LoVo (cell line): ENCODE measurements around the gene TTI1.
"Not testable (repeated sequence)": the region's sequence is repeated elsewhere in the genome, so short reads cannot be mapped to it uniquely, and the experiment has no call there.

Source experiments
- DNase-seq: peaks from one replicate; pipeline ENCODE4 v3.0.0-alpha.2; 2016; ENCODE audit warnings: low spot score

TTI1 gene

DNA sequence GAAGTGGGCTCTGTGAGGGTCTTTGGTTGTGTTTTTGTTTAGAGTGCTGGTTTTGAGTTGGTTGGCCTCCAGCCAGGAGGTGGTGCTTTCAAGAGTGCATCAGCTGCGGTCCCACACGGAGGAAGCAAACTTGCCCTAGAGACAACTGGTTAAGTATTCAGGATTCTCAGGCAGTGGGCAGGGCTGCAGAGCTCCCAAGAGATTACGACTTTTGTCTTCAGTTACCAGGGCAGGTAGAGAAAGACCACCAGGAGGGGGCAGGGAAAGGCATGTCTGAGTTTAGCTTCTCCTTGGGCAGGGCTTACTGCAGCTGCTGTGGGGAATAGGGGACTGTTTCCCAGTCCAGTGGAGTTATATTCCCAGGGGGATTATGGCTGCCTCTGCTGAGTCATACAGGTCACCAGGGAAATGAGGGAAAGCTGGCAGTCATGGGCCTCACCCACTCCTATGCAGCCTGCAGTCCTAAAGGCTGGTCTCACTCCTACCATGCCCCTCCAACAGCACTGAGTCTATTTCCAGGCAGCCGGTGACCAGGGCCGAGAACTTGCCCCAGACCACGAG, 64.3 kb downstream of the TTI1 start:
- DNase-seq = no peak

DNA sequence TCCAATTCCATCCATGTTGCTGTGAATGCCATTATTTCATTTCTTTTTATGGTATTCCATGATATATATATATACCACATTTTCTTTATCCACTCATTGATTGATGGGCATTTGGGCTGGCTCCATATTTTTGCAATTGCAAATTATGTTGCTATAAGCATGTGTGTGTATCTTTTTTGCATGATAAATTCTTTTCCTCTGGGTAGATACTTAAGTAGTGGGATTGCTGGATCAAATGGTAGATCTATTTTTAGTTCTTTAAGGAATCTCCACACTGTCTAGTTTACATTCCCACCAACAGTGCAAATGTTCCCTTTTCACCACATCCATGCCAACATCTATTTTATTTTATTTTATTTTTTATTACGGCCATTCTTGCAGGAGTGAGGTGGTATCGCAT, 69.8 kb downstream of the TTI1 start:
- DNase-seq = not testable (repeated sequence)

DNA sequence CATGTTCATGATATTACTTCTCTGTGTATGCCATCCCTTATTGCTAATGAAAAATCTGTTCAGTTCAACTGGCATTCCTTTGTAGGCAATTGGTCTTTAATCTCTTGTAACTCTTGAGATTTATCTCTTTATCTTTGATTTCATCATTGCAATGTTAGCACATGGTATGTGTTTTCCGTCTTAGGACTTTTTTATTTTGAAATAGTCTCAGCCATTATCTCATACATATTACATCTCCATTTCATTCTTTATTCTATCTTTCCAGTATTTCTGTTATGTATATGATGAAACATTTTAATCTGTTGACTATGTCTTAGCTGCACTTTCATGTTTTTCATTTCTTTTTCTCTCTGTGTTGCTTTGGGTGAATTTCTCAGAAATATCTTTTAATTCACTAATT, 72.2 kb downstream of the TTI1 start:
- DNase-seq = no peak

DNA sequence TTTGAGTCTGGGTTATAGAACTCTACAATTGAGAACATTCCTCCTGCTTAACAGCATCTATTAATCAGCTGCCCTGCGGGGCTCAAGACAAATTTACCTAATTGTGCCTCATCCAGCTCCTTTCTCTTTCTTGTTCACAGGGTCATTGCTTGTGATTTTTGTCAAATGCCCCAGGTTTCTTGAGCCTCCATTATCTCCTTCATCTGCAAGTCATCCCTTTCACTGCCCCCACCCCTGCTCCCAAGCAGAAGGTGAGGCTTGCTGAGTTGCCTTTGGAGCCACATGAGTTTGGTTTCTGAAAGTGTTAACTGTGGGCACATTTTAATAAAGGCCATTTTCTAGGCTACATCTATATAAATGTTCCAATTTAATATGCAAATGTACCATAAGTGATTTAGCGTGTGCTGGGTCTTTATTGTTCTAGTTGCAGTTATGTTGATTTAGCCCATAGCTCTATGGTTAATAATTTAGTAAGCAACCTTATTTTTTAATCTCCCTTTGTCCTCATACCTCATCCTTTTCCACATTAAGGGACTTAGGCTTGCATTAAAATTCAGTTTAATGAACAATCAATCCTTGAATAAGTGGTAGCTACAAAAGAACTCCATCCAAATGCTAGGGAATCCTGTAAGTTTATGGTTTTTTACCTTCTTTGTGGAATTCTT, 74.3 kb downstream of the TTI1 start:
- no peak for DNase-seq

DNA sequence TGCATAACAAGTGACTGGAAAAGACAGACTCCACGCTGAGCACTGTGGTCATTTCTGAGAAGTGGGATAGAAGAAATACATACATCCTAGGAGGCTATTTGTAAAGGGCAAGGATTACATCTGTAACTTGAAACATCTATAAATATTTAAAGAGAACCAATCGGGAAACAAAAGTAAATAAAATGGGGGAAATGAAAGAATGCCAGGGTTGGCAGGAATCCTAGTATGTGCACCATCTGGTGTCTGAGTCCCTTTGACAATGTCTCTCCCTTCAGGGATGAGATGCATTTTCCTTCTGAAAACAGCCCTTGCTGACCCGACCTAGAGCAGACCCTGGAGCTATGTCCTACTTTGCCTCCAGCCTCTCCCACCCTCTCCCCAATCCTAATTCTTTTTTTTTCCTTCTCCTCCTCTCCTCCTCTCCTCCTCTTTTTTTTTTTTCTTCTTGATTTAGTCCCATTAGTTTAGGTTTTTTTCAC, 77.1 kb downstream of the TTI1 start:
- no peak for DNase-seq

DNA sequence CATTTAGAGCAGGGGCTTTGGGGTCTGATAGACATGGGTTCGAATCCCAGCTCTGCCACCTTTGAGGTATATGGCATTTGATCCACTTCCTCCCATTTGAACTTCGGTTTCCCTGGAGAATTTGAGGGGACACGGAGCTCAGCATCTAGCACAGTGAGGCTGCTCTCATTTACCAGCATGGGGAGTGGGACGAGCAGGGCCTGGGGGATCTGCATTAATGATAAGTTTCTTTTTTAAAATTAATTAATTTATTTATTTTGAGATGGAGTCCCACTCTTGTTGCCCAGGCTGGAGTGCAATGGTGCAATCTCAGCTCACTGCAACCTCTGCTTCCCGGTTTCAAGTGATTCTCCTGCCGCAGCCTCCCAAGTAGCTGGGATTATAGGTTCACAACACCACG, 77.7 kb downstream of the TTI1 start:
- no peak for DNase-seq

DNA sequence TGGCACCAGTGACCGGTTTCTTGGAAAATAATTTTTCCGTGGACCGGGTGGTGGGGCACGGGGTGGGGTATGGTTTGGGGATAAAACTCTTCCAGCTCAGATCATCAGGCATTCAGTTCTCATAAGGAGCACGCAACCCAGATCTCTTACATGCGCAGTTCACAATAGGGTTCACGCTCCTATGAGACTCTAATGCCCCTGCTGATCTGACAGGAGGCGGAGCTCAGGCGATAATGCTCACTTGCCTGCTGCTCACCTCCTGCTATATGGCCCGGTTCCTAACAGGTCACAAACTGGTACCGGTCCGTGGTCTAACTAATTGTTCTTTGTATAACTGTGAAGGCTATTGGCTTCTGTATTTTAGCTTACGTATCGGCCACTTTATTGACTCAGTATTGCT, 78.6 kb downstream of the TTI1 start:
- no peak for DNase-seq

DNA sequence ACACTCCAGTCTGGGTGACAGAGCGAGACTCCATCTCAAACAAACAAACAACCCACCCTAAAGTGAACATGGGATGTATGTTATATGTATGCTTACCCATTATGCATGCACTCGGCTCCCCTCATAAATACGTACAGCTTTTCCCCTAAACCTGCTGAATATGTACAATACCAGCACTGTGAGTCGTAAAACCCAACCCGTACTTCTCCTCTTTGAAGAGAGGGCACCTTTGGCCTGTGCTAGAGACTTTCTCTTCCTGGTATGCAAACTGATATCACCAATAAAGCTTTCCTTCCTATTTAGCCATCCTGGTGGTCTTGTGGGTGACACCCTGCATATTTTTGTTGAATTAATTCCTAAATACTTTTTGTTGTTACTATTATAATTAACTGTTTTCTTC, 79.1 kb downstream of the TTI1 start:
- no peak for DNase-seq

DNA sequence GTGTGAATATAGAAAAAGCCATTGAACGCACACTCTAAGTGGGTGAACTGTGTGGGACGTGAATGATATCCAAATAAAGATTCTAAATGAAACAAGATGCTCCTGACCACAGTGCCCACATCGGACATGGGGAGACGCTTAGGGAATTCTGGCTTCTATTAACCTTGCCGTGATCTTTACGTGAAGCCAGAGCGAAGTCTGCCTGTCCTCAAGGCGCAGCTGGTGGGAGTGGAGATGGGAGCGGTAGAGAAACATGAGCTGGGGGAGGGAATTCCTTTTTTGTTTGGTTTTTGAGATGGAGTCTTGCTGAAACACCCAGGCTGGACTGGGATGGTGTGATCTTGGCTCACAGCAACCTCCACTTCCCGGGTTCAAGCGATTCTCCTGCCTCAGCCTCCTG, 84.3 kb downstream of the TTI1 start:
- DNase-seq = no peak

DNA sequence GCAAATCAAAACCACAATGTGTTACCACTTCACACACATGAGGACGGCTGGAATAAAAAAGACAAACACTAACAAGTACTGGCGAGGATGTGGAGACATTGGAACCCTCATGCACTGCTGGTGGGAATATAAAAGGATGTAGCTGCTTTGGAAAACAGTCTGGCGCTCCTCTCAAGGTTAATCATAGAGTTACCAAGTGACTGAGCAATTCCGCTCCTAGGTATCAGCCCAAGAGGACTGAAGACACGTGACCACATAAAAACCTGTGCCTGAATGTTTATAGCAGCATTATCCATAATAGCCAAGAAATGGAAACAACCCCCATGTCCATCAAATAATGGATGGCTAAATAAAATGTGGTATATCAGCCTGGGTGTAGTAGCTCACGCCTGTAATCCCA, 85.3 kb downstream of the TTI1 start:
- no peak for DNase-seq

DNA sequence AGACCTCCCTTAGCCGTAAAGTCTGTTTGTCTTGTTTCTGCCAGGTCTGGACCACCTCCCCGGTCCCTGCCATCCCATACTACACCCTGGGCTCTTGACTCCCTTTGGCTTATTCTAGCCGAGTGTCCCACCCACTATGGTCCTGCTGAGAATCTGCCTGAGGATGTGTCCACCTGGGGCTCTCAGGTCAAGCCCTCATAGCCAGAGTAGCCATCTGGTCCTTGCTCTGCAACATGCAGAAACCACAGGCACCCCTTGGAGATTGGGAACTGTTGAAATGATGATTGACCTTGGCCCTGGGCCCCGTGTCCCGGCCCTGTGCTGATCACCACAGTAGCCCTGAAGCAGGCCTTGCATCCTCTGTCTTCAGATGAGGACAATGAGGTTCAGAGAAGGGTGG, 86.3 kb downstream of the TTI1 start:
- no peak for DNase-seq

DNA sequence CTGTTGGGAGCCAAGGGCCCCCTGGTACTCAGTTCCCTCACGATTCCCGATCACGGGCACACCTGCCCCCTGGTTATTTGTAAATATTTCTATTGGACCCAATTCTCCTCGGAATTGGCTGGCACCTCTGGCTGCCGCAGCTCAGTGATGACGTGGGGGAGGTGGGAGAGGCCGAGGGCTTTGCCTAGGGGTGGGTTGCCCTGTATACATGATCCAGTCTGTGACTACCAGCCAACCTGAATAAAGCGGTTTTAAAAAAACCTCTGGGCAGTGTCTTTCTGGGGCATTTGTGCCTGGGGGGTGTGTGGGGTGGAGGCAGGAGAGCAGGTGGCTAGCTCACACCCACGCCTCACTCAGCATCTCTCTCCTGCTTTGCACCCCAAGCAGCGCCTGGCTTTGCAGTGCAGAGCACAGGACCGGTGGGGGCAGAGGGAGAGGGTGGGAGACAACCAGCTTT, 88.1 kb downstream of the TTI1 start:
- no peak for DNase-seq

DNA sequence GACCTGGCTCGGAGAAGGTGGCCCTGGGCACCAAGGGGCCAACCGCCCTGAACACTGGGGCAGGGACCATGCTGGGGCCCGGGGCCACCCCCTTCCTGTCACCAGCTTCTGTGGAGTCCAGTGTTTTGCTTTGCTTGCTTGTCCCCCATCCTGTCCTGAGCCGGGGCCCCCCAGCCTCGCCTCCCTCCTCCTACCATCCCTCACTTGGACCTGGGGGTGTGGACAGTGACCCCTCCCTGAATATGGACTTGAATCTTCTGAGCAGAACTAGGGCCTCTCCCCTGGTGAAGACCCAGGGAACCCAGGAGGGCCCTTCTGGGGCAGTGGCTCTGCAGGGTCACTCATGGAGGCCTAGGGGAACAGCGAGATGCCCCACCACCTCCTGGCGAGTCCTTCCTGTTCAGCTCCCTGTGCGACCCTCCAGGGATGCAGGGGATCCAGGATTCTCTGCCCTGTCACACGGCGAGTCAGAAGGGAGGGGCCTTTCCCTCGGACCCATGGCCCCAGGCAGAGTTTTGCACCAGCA, 88.7 kb downstream of the TTI1 start:
- no peak for DNase-seq

DNA sequence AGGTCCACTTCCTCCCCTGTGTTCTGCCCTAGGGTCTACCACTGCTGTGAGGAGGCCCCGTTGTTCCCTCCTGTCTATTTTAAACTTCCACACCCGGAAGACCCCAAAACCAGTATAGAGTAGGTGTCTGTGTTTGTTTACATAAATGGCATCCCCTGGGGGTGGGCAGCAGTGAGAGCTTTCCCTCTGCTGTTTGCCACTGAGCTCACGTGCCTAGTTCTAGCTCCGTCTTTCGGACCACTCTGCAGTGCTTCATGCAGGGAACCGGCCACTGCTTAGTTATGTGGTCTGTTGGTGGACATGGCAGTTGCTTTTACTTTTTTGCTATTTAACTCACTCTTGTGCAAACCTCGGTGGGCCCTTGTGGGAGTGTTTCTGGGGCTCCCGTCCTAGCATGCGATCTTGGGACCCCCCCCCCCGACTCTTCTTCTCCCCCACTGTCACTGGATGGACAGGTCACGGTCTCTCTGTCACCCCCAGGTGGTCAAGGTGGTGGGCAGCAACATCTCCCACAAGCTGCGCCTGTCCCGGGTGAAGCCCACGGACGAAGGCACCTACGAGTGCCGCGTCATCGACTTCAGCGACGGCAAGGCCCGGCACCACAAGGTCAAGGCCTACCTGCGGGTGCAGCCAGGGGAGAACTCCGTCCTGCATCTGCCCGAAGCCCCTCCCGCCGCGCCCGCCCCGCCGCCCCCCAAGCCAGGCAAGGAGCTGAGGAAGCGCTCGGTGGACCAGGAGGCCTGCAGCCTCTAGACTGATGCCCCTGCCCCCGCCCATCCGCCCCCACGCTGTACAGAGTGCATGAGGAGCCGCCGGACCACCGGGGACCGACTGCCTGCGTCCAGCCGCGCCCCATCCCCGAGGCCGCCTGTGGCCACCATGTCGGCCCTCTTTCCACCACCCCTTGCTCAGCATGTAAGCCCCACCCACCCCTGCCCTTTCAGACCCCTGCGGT, 89.5 kb downstream of the TTI1 start:
- DNase-seq = no peak

DNA sequence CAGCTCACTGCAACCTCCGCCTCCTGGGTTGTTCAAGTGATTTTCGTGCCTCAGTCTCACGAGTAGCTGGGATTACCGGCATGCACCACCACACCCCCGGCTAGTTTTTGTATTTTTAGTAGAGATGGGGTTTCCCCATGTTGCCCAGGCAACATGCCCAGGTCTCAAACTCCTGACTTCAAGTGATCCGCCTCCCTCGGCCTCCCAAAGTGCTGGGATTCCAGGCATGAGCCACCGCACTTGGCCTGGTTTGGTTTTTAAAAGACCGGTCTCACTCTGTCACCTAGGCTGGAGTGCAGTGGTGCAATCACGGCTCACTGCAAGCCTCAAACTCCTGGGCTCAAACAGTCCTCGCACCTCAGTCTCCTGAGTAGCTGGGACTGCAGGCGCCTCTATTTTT, 90.2 kb downstream of the TTI1 start:
- DNase-seq = no peak

DNA sequence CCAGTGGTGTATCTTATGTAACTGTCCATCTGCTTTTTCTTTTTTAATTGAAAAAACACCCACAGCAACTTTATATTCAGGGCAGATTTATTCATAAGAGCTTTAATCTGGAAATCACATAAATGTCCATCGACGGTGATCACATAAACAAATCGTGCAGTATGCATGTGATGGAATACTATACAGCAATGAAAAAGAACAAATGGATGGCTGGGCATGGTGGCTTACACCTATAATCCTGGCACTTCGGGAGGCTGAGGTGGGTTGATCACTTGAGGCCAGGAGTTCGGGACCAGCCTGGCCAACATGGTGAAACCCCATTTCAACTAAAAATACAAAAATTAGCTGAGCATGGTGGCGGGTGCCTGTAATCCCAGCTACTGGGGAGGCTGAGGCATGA, 91.3 kb downstream of the TTI1 start:
- no peak for DNase-seq

DNA sequence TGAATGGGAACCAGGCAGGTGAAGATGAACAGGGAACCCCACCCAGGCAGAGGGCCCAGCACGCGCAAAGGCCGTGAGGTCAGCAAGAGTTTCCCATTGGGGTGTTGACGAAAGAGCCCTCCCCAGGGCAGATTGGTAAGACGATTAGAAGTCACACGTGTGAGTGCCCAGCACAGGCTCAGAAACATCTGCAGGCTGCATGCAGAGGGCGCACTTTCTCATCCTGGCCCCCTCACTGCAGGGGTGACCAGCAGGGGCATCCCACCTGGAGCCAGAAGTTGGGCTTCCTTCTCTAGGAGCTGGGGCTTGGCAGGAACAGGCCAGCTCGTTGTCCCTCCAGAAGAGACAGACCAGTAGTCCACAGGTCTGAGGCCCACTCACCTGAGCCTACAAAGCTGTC, 91.9 kb downstream of the TTI1 start:
- no peak for DNase-seq

DNA sequence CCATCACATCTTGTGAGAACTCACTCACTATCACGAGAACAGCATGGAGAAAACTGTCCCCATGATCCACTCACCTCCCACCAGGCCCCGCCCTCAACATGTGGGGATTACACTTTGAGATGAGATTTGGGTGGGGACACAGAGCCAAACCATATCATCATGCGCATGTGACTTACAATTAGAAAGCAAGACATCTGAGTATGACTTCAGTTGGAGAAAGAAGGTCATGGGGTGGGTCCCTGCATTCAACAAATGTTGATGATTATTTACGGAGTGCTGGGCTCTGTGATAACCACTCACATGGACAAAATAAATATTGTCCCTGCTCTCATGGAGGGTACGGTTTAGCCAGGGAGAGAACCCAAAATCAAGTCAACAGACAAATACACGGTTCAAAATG, 92.4 kb downstream of the TTI1 start:
- no peak for DNase-seq

DNA sequence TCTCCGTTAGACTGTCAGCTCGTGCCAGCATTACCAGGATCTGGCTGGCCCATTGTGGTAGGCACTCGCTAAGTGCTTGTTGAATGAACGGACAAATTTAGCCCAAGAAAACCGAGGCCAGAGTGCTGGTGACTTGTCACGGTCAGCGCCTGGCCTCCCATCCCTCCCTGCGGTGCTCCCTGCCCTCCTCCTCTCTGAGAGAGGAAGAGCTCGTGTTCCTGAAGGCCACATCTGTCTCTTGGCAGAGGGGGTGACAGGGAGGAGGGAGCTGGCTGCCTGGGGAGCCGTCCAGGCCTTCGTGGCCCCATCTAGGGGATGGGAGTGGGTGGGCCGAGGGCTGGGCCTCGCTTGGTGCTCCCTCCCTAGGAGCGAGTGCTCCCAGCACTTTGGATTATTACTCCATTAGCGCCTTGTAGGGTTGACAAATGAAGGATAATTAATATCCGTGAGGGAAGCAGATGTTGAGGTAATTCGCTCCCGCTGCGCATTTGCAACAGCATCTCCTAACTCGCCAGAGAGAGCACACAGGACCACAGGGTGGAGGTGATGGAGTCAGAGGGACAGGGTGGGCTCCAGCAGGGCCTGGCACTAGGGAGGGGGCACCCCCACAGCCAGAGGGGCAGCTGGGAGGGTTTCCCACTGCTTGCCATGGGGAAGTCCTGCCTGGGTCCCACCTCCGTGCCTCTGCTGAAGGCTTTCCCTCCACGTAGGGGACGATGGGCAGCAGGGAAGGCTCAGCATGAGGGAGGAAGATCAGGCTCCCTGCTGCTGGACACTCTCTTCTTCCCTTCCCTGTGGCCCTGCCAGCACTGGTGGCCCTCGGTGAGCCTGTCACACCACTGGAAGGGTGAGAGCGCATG, 93.3 kb downstream of the TTI1 start:
- DNase-seq = no peak

DNA sequence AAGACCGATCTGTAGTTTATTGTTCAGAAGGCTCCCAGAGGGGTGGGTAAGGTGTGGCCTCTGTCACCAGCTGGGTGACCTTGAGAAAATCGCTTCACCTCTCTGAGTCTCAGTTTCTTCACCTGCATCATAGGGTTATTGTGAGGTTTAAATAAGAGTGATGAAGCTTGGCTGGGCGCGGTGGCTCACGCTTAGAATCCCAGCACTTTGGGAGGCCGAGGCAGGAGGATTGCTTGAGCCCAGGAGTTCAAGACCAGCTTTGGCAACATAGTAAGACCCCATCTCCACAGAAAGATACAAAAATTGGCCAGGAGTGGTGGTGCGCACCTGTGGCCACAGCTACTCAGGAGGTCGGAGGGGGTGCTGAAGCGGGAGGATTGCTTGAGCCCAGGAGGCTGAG, 94.3 kb downstream of the TTI1 start:
- DNase-seq = no peak

DNA sequence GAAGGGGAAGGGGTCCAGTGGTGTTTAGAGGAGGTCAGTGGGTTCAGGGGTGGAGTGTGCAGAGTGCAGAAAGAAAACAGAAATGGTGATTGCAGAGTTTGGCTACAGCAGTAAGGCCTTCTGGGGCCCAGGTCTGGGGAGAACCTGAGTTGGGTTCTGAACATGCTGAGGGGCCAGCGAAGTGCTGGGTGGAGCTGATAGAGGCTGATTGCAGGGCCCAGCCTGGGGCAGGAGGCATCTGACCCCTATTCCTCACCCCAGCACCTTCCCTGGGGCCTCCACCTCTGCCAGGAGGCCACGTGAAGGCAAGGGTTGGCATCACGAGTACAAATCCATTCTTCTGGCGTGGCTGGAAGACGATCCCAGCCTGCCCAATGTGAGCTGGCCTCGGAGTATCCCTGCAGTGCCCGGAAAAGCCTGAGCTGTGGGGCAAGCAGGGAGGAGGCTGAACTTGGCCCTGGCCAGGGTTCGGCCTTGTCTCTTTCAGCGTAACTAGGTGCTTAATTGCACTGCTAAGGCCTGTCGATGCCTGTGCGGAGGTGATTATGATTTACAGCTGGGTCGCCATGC, 95.0 kb downstream of the TTI1 start:
- DNase-seq = no peak

DNA sequence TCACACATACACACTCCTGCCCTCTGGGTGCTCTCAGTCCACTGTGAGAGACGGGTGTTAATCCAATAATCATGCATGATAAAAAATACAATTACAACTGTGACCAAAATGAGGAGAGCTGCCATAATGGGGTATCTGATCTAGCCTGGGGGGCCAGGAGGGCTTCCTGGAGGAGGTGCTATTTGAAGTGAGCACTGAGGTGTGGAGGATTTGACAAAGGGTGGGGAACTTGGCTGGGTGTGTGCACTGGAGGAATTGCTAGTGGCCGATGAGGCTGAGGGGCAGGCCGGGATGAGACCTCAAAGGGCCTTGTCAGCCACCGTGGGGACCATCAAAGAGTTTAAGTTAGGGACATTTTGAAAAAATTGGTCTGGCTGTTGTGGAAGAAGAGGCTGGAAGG, 95.6 kb downstream of the TTI1 start:
- no peak for DNase-seq
